OCI-LY7 (cell line): ENCODE data around the gene LINS1.

Experiments
- EZH2phosphoT487 ChIP-seq: fragments of 200-600 bp; sonication (generic); IDR thresholded peaks from 2 replicates; pipeline ENCODE4 v1.6.1; 2018; ENCODE audit warnings: low read depth, borderline replicate concordance, mild to moderate bottlenecking, mixed run types, antibody characterized with exemption, low read length, moderate library complexity, mixed read lengths
- TF ChIP-seq, protein P1 (sequence below): fragments of 200-600 bp; sonication (generic); conservative IDR thresholded peaks from 2 replicates; pipeline ENCODE4 v1.5.1; 2014; ENCODE audit warnings: mild to moderate bottlenecking, antibody characterized with exemption, low read length, moderate library complexity, mixed read lengths

DNA sequence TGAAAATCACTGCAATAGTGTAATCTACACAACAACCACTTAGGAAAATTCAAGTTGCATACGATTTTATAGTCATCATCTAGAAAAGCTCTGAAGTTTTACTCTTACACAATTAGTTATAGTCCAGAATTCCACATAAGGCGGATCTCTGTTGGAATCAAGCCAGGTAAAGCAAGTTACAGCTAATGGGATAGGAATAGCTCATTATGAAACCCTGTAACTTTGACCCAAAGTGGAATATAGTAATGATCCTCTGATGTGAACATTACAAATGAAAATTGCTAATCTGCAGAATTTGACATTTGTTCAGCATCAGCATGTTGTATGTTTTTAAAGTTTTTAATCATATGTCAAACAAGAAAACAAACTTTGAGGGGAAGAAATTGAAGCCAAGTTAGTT, 77.7 kb downstream of the LINS1 start:
- no peak for TF ChIP-seq EZH2phosphoT487
- TF ChIP-seq, protein P1, sequence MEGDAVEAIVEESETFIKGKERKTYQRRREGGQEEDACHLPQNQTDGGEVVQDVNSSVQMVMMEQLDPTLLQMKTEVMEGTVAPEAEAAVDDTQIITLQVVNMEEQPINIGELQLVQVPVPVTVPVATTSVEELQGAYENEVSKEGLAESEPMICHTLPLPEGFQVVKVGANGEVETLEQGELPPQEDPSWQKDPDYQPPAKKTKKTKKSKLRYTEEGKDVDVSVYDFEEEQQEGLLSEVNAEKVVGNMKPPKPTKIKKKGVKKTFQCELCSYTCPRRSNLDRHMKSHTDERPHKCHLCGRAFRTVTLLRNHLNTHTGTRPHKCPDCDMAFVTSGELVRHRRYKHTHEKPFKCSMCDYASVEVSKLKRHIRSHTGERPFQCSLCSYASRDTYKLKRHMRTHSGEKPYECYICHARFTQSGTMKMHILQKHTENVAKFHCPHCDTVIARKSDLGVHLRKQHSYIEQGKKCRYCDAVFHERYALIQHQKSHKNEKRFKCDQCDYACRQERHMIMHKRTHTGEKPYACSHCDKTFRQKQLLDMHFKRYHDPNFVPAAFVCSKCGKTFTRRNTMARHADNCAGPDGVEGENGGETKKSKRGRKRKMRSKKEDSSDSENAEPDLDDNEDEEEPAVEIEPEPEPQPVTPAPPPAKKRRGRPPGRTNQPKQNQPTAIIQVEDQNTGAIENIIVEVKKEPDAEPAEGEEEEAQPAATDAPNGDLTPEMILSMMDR = no peak
